ENCODE data around the gene FGD3. TPM values are rescaled to one million over a fixed set of nuclear protein-coding genes. Genes with fewer than 3 reads are reported as not detected.

The FGD3 gene
- total RNA-seq, 1 experiment from 2014 or later: 1.8 TPM

DNA sequence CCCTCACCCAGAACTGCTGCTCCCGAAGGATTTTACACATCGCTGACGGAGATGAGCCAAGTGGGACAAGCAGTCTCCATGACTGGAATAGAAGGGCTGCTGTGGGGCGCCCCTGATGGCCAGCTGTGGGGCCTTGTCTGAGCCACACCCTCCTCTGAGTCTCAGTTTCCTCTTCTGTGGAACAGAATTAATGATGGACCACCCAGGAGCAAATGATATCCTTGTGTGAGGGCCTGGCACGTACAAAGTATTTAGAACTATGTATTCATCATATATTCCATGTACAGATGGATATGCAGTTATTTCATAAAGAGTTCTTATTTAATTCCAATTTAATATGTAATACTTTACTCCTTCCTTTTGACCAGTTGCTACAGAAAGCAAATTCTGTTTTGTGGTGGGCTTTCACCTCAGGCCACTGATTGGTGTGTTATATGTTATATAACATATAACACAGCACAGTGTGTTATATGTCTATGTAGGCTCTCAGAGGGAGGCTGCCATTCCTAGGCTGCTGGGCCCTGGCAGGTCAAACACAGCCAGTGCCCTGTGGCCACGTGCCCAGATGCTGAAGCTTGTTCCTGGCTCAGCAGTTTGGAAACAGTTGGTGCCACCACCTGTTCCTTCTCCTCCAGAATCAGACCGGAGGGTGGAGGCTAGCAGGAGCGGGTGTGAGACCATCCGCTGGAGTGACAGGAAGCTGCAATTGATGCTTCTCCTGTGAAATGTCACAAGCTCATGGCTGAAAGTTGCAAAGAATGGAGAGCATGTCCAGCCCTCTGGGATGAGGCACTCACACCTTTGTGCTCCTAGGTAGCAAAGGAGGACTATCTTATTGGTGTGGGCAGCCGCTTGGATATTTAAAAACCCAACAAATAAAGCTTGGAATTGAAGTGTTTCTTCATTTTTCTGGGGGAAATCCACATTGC, 4.4 kb upstream of the FGD3 start:
- Mint-ChIP-seq H3K4me1 (peaks cover 7 to 15% of the 10 kb centered on the region in 2 experiments), H3K4me3 (no peak overlapping the region), H3K27ac (no peak overlapping the region), H3K36me3 (ENCODE audit: insufficient read depth in 1 of 3, low read depth in 3 of 3) (peaks cover 8 to 16% (median 10%) of the 10 kb centered on the region in 3 experiments; a peak in 6 of 7 replicates), H3K27me3 (ENCODE audit: low read depth) (peaks cover 22% of the 10 kb centered on the region), H3K9me3 (peaks cover 17 to 19% of the 10 kb centered on the region in 2 experiments)
- TF ChIP-seq, protein P1, sequence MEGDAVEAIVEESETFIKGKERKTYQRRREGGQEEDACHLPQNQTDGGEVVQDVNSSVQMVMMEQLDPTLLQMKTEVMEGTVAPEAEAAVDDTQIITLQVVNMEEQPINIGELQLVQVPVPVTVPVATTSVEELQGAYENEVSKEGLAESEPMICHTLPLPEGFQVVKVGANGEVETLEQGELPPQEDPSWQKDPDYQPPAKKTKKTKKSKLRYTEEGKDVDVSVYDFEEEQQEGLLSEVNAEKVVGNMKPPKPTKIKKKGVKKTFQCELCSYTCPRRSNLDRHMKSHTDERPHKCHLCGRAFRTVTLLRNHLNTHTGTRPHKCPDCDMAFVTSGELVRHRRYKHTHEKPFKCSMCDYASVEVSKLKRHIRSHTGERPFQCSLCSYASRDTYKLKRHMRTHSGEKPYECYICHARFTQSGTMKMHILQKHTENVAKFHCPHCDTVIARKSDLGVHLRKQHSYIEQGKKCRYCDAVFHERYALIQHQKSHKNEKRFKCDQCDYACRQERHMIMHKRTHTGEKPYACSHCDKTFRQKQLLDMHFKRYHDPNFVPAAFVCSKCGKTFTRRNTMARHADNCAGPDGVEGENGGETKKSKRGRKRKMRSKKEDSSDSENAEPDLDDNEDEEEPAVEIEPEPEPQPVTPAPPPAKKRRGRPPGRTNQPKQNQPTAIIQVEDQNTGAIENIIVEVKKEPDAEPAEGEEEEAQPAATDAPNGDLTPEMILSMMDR (conservative IDR thresholded peaks at IDR 0.05): no peak
- DNase-seq: no peak
- Histone ChIP-seq H3K56ac (ENCODE audit: insufficient read length, low read depth, low read length) (no peak overlapping the region), H4K8ac (replicated peaks; ENCODE audit: insufficient read length, low read depth, low read length) (no peak overlapping the region), H3K4me2 (ENCODE audit: insufficient read depth, insufficient read length, low read length) (no peak overlapping the region), H2BK15ac (ENCODE audit: low read depth, low read length) (no peak overlapping the region), H2AFZ (ENCODE audit: low read length) (no peak overlapping the region), H4K20me1 (ENCODE audit: control insufficient read depth, insufficient read depth, insufficient read length) (no peaks in the 10 kb centered on the region), H2BK120ac (ENCODE audit: low read depth, low read length, poor library complexity, severe bottlenecking) (no peak overlapping the region), H3K79me1 (ENCODE audit: insufficient read depth, low read depth, low read length, poor library complexity, severe bottlenecking) (no peaks in the 10 kb centered on the region), H3K23ac (ENCODE audit: insufficient read length, low read depth, low read length) (no peak overlapping the region), H3K27ac (ENCODE audit: insufficient read length, low read depth, low read length) (no peak overlapping the region), H3K79me2 (ENCODE audit: insufficient read depth, low read length) (no peaks in the 10 kb centered on the region), H3K27me3 (ENCODE audit: insufficient read depth, low read length) (no peaks in the 10 kb centered on the region), H3T11ph (ENCODE audit: low read length) (no peak overlapping the region), H4K5ac (ENCODE audit: insufficient read length, low read depth, low read length) (no peak overlapping the region), H2BK5ac (ENCODE audit: insufficient read length, low read length) (no peak overlapping the region), H3K18ac (ENCODE audit: insufficient read length, low read depth, low read length) (no peak overlapping the region), H3K9ac (ENCODE audit: extremely low read depth, insufficient read length, low read length) (no peak overlapping the region), H3K4me1 (ENCODE audit: insufficient read depth, low read length) (no peaks in the 10 kb centered on the region), H4K91ac (ENCODE audit: insufficient read length, low read depth, low read length) (no peak overlapping the region), H2BK20ac (ENCODE audit: low read depth, low read length, poor library complexity, severe bottlenecking) (no peak overlapping the region), H2BK12ac (ENCODE audit: insufficient read length, low read depth, low read length) (no peak overlapping the region), H3K14ac (ENCODE audit: insufficient read depth, low read length) (no peak overlapping the region), H3K9me3 (ENCODE audit: control insufficient read depth, low read depth, low read length) (no peaks in the 10 kb centered on the region), H3K23me2 (ENCODE audit: insufficient read length, low read depth, low read length, poor library complexity, severe bottlenecking) (peaks cover 3% of the 10 kb centered on the region), H3K4ac (ENCODE audit: low read depth, low read length) (no peak overlapping the region), H2AK5ac (ENCODE audit: insufficient read length, low read length) (no peak overlapping the region)
- WGBS (ENCODE audit: extremely low coverage, insufficient read length, low lambda C conversion rate): no CpG with 5 or more reads among the region's 10 CpGs
